Fibroblast of skin of right biceps (primary cell): ENCODE data around the gene NUP50.
"Not testable (repeated sequence)": the region's sequence is repeated elsewhere in the genome, so short reads cannot be mapped to it uniquely, and the experiment has no call there.

ENCODE experiments used
- DNase-seq: peaks from one replicate; pipeline ENCODE4 v3.0.0-alpha.2; 2013

NUP50 gene

GRCh38 chr22:45162531-45162930, 1.2 kb upstream of the NUP50 start:
- no peak for DNase-seq

- DNase-seq, result peak; percentile 33
These were observed 650 bp upstream of the NUP50 start for GRCh38 chr22:45163099-45163450.

GRCh38 chr22:45164270-45165088, 754 bp downstream of the NUP50 start:
- peak; percentile 26 for DNase-seq

- DNase-seq, result no peak
These were observed 3.2 kb downstream of the NUP50 start for GRCh38 chr22:45166932-45167331.

- DNase-seq, result no peak
These were observed 6.1 kb downstream of the NUP50 start for GRCh38 chr22:45169591-45170466.

- no peak for DNase-seq
These were observed 8.1 kb downstream of the NUP50 start for GRCh38 chr22:45171830-45172229.

GRCh38 chr22:45172881-45173585, 9.3 kb downstream of the NUP50 start:
- DNase-seq, result no peak

GRCh38 chr22:45179276-45180049, 15.7 kb downstream of the NUP50 start:
- no peak for DNase-seq

GRCh38 chr22:45180146-45180679, 16.5 kb downstream of the NUP50 start:
- DNase-seq, result no peak

GRCh38 chr22:45181240-45181639, 17.5 kb downstream of the NUP50 start:
- DNase-seq, result no peak

- no peak for DNase-seq
These were observed 18.0 kb downstream of the NUP50 start for GRCh38 chr22:45181766-45182165.

GRCh38 chr22:45183974-45184373, 20.2 kb downstream of the NUP50 start:
- no peak for DNase-seq

- DNase-seq, result no peak
These were observed 22.2 kb downstream of the NUP50 start for GRCh38 chr22:45185718-45186514.

GRCh38 chr22:45187891-45188290, 24.2 kb downstream of the NUP50 start:
- DNase-seq, result no peak

GRCh38 chr22:45188779-45189178, 25.1 kb downstream of the NUP50 start:
- no peak for DNase-seq

GRCh38 chr22:45190202-45190872, 26.6 kb downstream of the NUP50 start:
- no peak for DNase-seq

GRCh38 chr22:45191746-45192145, 28.0 kb downstream of the NUP50 start:
- DNase-seq, result not testable (repeated sequence)

GRCh38 chr22:45192701-45193187, 29.0 kb downstream of the NUP50 start:
- no peak for DNase-seq

GRCh38 chr22:45194686-45195085, 31.0 kb downstream of the NUP50 start:
- no peak for DNase-seq

- no peak for DNase-seq
These were observed 31.9 kb downstream of the NUP50 start for GRCh38 chr22:45195616-45196015.

GRCh38 chr22:45196308-45196707, 32.6 kb downstream of the NUP50 start:
- DNase-seq, result no peak
